BLaER1 (cell line): ENCODE measurements around the gene GP1BB.

Experiments used
- H3K27ac ChIP-seq: shearing (Covaris generic); formaldehyde crosslinking; 2 replicates; pipeline ENCODE4 v1.8.1; 2022
- H3K27me3 ChIP-seq: shearing (Covaris generic); formaldehyde crosslinking; 2 replicates; pipeline ENCODE4 v1.8.1; 2022
- H3K36me3 ChIP-seq: shearing (Covaris generic); formaldehyde crosslinking; 2 replicates; pipeline ENCODE4 v1.8.1; 2022
- H3K4me1 ChIP-seq: shearing (Covaris generic); formaldehyde crosslinking; 2 replicates; pipeline ENCODE4 v1.8.1; 2022
- H3K4me2 ChIP-seq: shearing (Covaris generic); formaldehyde crosslinking; 2 replicates; pipeline ENCODE4 v1.8.1; 2022
- H3K4me3 ChIP-seq: shearing (Covaris generic); formaldehyde crosslinking; 2 replicates; pipeline ENCODE4 v1.8.1; 2022
- H3K9ac ChIP-seq: shearing (Covaris generic); formaldehyde crosslinking; 2 replicates; pipeline ENCODE4 v1.8.1; 2022
- H3K9me3 ChIP-seq: shearing (Covaris generic); formaldehyde crosslinking; 2 replicates; pipeline ENCODE4 v1.8.1; 2022
- H4K20me1 ChIP-seq: shearing (Covaris generic); formaldehyde crosslinking; 2 replicates; pipeline ENCODE4 v1.8.1; 2022
- Cebpa-rat ChIP-seq: shearing (Covaris generic); IDR thresholded peaks from 2 replicates; pipeline ENCODE4 v1.8.1; 2022

GP1BB gene

GRCh38 chr22:19739448-19739895 lies 16.1 kb downstream of the GP1BB start:
- Histone ChIP-seq H3K27ac (no peak overlapping the region), H3K4me2 (no peak overlapping the region), H3K4me1 (peaks cover 14% of the 10 kb centered on the region), H4K20me1 (no peaks in the 10 kb centered on the region), H3K9me3 (no peaks in the 10 kb centered on the region), H3K4me3 (no peak overlapping the region), H3K36me3 (no peaks in the 10 kb centered on the region), H3K27me3 (no peaks in the 10 kb centered on the region), H3K9ac (no peak overlapping the region)
- no peak for TF ChIP-seq Cebpa-rat

GRCh38 chr22:19739911-19740449 lies 16.6 kb downstream of the GP1BB start:
- H3K9ac ChIP-seq = no peak overlapping the region
- no peaks in the 10 kb centered on the region for H3K36me3 ChIP-seq
- H4K20me1 ChIP-seq = no peaks in the 10 kb centered on the region
- TF ChIP-seq Cebpa-rat = no peak
- H3K4me2 ChIP-seq = no peak overlapping the region
- no peak overlapping the region for H3K4me3 ChIP-seq
- no peak overlapping the region for H3K27ac ChIP-seq
- H3K9me3 ChIP-seq = no peaks in the 10 kb centered on the region
- H3K4me1 ChIP-seq = peaks cover 14% of the 10 kb centered on the region
- H3K27me3 ChIP-seq = no peaks in the 10 kb centered on the region

GRCh38 chr22:19740586-19740985 lies 17.2 kb downstream of the GP1BB start:
- Histone ChIP-seq H3K27ac (no peak overlapping the region), H4K20me1 (no peaks in the 10 kb centered on the region), H3K4me2 (no peak overlapping the region), H3K4me3 (no peak overlapping the region), H3K9ac (no peak overlapping the region), H3K9me3 (no peaks in the 10 kb centered on the region), H3K4me1 (peaks cover 16% of the 10 kb centered on the region), H3K27me3 (no peaks in the 10 kb centered on the region), H3K36me3 (no peaks in the 10 kb centered on the region)
- TF ChIP-seq Cebpa-rat = no peak

GRCh38 chr22:19741053-19741452 lies 17.7 kb downstream of the GP1BB start:
- H4K20me1 ChIP-seq = no peaks in the 10 kb centered on the region
- no peak overlapping the region for H3K4me3 ChIP-seq
- no peak for TF ChIP-seq Cebpa-rat
- H3K9me3 ChIP-seq = no peaks in the 10 kb centered on the region
- H3K4me2 ChIP-seq = no peak overlapping the region
- H3K27me3 ChIP-seq = no peaks in the 10 kb centered on the region
- H3K27ac ChIP-seq = no peak overlapping the region
- no peaks in the 10 kb centered on the region for H3K36me3 ChIP-seq
- no peak overlapping the region for H3K9ac ChIP-seq
- peaks cover 20% of the 10 kb centered on the region for H3K4me1 ChIP-seq

- peaks cover 25% of the 10 kb centered on the region for H3K4me1 ChIP-seq
- no peaks in the 10 kb centered on the region for H4K20me1 ChIP-seq
- no peaks in the 10 kb centered on the region for H3K9me3 ChIP-seq
- H3K36me3 ChIP-seq = no peaks in the 10 kb centered on the region
- H3K4me2 ChIP-seq = peak overlapping the region; percentile 28; the same call in 1 of the 2 replicates
- H3K9ac ChIP-seq = no peak overlapping the region
- no peak overlapping the region for H3K4me3 ChIP-seq
- H3K27me3 ChIP-seq = no peaks in the 10 kb centered on the region
- no peak overlapping the region for H3K27ac ChIP-seq
- no peak for TF ChIP-seq Cebpa-rat
These were observed 19.1 kb downstream of the GP1BB start for GRCh38 chr22:19742160-19743066.

- H3K27ac ChIP-seq = no peak overlapping the region
- H3K4me2 ChIP-seq = peak overlapping the region; percentile 28; the same call in 1 of the 2 replicates
- TF ChIP-seq Cebpa-rat = no peak
- H3K4me1 ChIP-seq = peaks cover 25% of the 10 kb centered on the region
- no peaks in the 10 kb centered on the region for H3K27me3 ChIP-seq
- H3K36me3 ChIP-seq = no peaks in the 10 kb centered on the region
- H4K20me1 ChIP-seq = no peaks in the 10 kb centered on the region
- no peak overlapping the region for H3K4me3 ChIP-seq
- no peaks in the 10 kb centered on the region for H3K9me3 ChIP-seq
- no peak overlapping the region for H3K9ac ChIP-seq
These were observed 19.7 kb downstream of the GP1BB start for GRCh38 chr22:19743081-19743480.

GRCh38 chr22:19743651-19744050 lies 20.3 kb downstream of the GP1BB start:
- Histone ChIP-seq H3K27me3 (peaks cover 4% of the 10 kb centered on the region; the same call in 1 of the 2 replicates), H3K36me3 (no peaks in the 10 kb centered on the region), H3K9me3 (no peaks in the 10 kb centered on the region), H3K4me3 (no peak overlapping the region), H3K9ac (no peak overlapping the region), H3K27ac (no peak overlapping the region), H4K20me1 (no peaks in the 10 kb centered on the region), H3K4me1 (peaks cover 28% of the 10 kb centered on the region), H3K4me2 (no peak overlapping the region)
- TF ChIP-seq Cebpa-rat = no peak

- no peak overlapping the region for H3K9ac ChIP-seq
- H3K27ac ChIP-seq = no peak overlapping the region
- H3K4me2 ChIP-seq = no peak overlapping the region
- H4K20me1 ChIP-seq = no peaks in the 10 kb centered on the region
- H3K9me3 ChIP-seq = no peaks in the 10 kb centered on the region
- TF ChIP-seq Cebpa-rat = no peak
- no peaks in the 10 kb centered on the region for H3K36me3 ChIP-seq
- H3K27me3 ChIP-seq = peaks cover 10% of the 10 kb centered on the region; the same call in 1 of the 2 replicates
- peaks cover 34% of the 10 kb centered on the region for H3K4me1 ChIP-seq
- H3K4me3 ChIP-seq = no peak overlapping the region
These were observed 21.1 kb downstream of the GP1BB start for GRCh38 chr22:19744350-19745006.

GRCh38 chr22:19745155-19746101 lies 22.1 kb downstream of the GP1BB start:
- no peak overlapping the region for H3K9ac ChIP-seq
- no peak overlapping the region for H3K27ac ChIP-seq
- no peak overlapping the region for H3K4me3 ChIP-seq
- H3K4me1 ChIP-seq = peaks cover 27% of the 10 kb centered on the region
- no peaks in the 10 kb centered on the region for H3K9me3 ChIP-seq
- H3K36me3 ChIP-seq = no peaks in the 10 kb centered on the region
- no peak for TF ChIP-seq Cebpa-rat
- no peaks in the 10 kb centered on the region for H4K20me1 ChIP-seq
- H3K27me3 ChIP-seq = peaks cover 17% of the 10 kb centered on the region; the same call in 1 of the 2 replicates
- H3K4me2 ChIP-seq = peak overlapping the region; percentile 47
